ENCODE measurements around the gene GXYLT1. TPM values are rescaled to one million over a fixed set of nuclear protein-coding genes. Genes with fewer than 3 reads are reported as not detected.

The GXYLT1 gene
- total RNA-seq, 1 donor = 9.8 TPM

GRCh38 chr12:42104087-42104486 is 40.6 kb downstream of the GXYLT1 start:
- TF ChIP-seq CTCF (IDR thresholded peaks at IDR 0.05; ENCODE audit: insufficient read depth, low read length) = peak; percentile 29
- no peak for DNase-seq (ENCODE audit: low read depth)
- H3K4me3 ChIP-seq (ENCODE audit: low read depth, low read length) = no peak overlapping the region

DNA sequence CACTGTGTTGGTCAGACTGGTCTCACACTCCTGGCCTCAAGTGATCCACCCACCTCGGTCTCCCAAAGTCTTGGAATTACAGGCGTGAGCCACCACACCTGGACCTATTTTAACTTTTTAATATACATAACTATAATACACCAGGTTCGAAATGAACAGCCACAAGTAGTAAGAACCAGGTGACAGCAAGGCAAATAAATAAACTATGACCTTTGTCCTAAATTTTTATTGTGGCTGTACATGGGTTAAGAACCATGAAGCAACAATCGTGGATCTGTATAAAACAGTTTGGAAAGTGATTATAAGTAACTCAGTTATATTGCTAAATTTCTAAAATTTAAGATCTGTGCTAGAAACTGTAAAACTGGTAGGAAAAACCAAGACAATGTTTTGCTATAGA is 41.5 kb downstream of the GXYLT1 start:
- no peak for TF ChIP-seq CTCF (IDR thresholded peaks at IDR 0.05; ENCODE audit: insufficient read depth, low read length)
- H3K4me3 ChIP-seq (ENCODE audit: low read depth, low read length) = no peak overlapping the region
- DNase-seq (ENCODE audit: low read depth) = no peak

GRCh38 chr12:42102720-42103119 is 42.0 kb downstream of the GXYLT1 start:
- TF ChIP-seq CTCF (IDR thresholded peaks at IDR 0.05; ENCODE audit: insufficient read depth, low read length) = no peak
- no peak for DNase-seq (ENCODE audit: low read depth)
- H3K4me3 ChIP-seq (ENCODE audit: low read depth, low read length) = no peak overlapping the region

GRCh38 chr12:42099433-42099832 is 45.2 kb downstream of the GXYLT1 start:
- no peak for DNase-seq (ENCODE audit: low read depth)
- no peak for TF ChIP-seq CTCF (IDR thresholded peaks at IDR 0.05; ENCODE audit: insufficient read depth, low read length)

GRCh38 chr12:42097971-42098370 is 46.7 kb downstream of the GXYLT1 start:
- peak; percentile 35 for DNase-seq (ENCODE audit: low read depth)
- H3K4me3 ChIP-seq (ENCODE audit: low read depth, low read length) = no peak overlapping the region
- no peak for TF ChIP-seq CTCF (IDR thresholded peaks at IDR 0.05; ENCODE audit: insufficient read depth, low read length)

More at GRCh38 chr12:42099433-42099832, 45.2 kb downstream of the GXYLT1 start:
- H3K4me3 ChIP-seq (ENCODE audit: low read depth, low read length) = no peak overlapping the region

- DNase-seq (ENCODE audit: low read depth) = peak; percentile 41
- no peak for TF ChIP-seq CTCF (IDR thresholded peaks at IDR 0.05; ENCODE audit: insufficient read depth, low read length)
- no peak overlapping the region for H3K4me3 ChIP-seq (ENCODE audit: low read depth, low read length)
Measured at GRCh38 chr12:42094277-42094676, 50.4 kb downstream of the GXYLT1 start.

- no peak for DNase-seq (ENCODE audit: low read depth)
- no peak overlapping the region for H3K4me3 ChIP-seq (ENCODE audit: low read depth, low read length)
- TF ChIP-seq CTCF (IDR thresholded peaks at IDR 0.05; ENCODE audit: insufficient read depth, low read length) = no peak
Measured at GRCh38 chr12:42091769-42092168, 52.9 kb downstream of the GXYLT1 start.

All from fibroblast of the aortic adventitia (primary cell).